K562 (cell line): ENCODE data around the gene ARF1. TPM values are rescaled to one million over a fixed set of nuclear protein-coding genes. Genes with fewer than 3 reads are reported as not detected.
A peak's percentile ranks its signal among the peaks of the same experiment; 100 is the strongest.

Experiments used
- ATAC-seq: fragments of 200-7000 bp; cut with Tn5 transposase; 3 replicates; pipeline ENCODE4 v1.9.1; 2020; ENCODE audit warnings: moderate library complexity
- BruUV-seq: library from RNA; stranded (reverse); fragments of 400-500 nt; replicated peaks from 2 replicates; lab custom pipeline; 2021; lab: Mats Ljungman, UMichigan
- CTCF ChIA-PET: fragments of 300-600 bp; formaldehyde crosslinking; extraction: SDS; loops from one replicate; lab custom pipeline; 2021; ENCODE audit warnings: low intra/inter-chr PET ratio; lab: Yijun Ruan, JAX
- POLR2A ChIA-PET: fragments of 300-600, 350-650 bp; sonication (Branson Sonifier 250); formaldehyde crosslinking; extraction: SDS; loops from one replicate; lab custom pipeline; 2021; ENCODE audit warnings: antibody characterized with exemption, inconsistent platforms; lab: Yijun Ruan, JAX
- DNase-seq, 4 experiments: peaks; one replicate each; pipeline versions ENCODE4 v3.0.0 to v3.0.0-alpha.2; 2011 to 2018; ENCODE audit warnings: low spot score in 3 of 4, mixed read lengths in 3 of 4; ENCODE audit errors: extremely low read depth in 1 of 4
- FAIRE-seq: peaks from 2 replicates; lab custom pipeline; 2011; peaks lifted over from hg19 to GRCh38; lab: Jason Lieb, UNC
- H2AFZ ChIP-seq: 2 replicates; pipeline ENCODE4 v1.6.0; 2011; ENCODE audit warnings: low read depth, low read length, control low read depth, inconsistent platforms
- H3K27ac ChIP-seq: fragments of 200-600 bp; 3 replicates; pipeline ENCODE4 v1.8.0; 2011; ENCODE audit warnings: low read depth, mild to moderate bottlenecking, control low read depth, inconsistent platforms, low read length, moderate library complexity, mixed read lengths; ENCODE audit errors: extremely low read depth
- H3K27me3 ChIP-seq, 2 experiments: fragments of 300-600 bp in 1 of 2; 2 replicates in 1 of 2; 3 replicates in 1 of 2; pipeline versions ENCODE4 v1.6.0 to v1.8.0; 2011; ENCODE audit warnings: inconsistent platforms in 2 of 2, low read length in 2 of 2, mild to moderate bottlenecking in 1 of 2, mixed read lengths in 1 of 2, moderate library complexity in 1 of 2; ENCODE audit not compliant: control insufficient read depth in 2 of 2, insufficient read depth in 2 of 2
- H3K36me3 ChIP-seq: fragments of 300-600 bp; 3 replicates; pipeline ENCODE4 v1.8.0; 2011; ENCODE audit warnings: mild to moderate bottlenecking, low read length, inconsistent platforms; ENCODE audit not compliant: control insufficient read depth, insufficient read depth
- H3K4me1 ChIP-seq, 2 experiments: fragments of 200-600 bp in 1 of 2; replicated peaks in 1 of 2; 2 replicates in 1 of 2; 3 replicates in 1 of 2; pipeline versions ENCODE4 v1.5.1 to v1.8.0; 2011; ENCODE audit warnings: inconsistent platforms in 2 of 2, low read length in 2 of 2, mild to moderate bottlenecking in 1 of 2, mixed read lengths in 1 of 2, moderate library complexity in 1 of 2; ENCODE audit not compliant: control insufficient read depth in 2 of 2, insufficient read depth in 2 of 2
- H3K4me2 ChIP-seq: 2 replicates; pipeline ENCODE4 v1.6.1; 2011; ENCODE audit warnings: low read length, control low read depth, inconsistent platforms, mixed read lengths; ENCODE audit not compliant: insufficient read depth
- H3K4me3 ChIP-seq: fragments of 200-600 bp; sonication (generic), shearing (Covaris generic); 2 replicates; pipeline ENCODE4 v1.5.1; 2016; ENCODE audit warnings: control low read depth, inconsistent platforms
- H3K79me2 ChIP-seq: fragments of 200-600 bp; 3 replicates; pipeline ENCODE4 v1.8.0; 2011; ENCODE audit warnings: low read length, inconsistent platforms; ENCODE audit not compliant: control insufficient read depth, insufficient read depth
- H3K9ac ChIP-seq, 2 experiments: 2 replicates each; pipeline versions ENCODE4 v1.6.0 to v1.6.1; 2011; ENCODE audit warnings: low read depth in 2 of 2, low read length in 2 of 2, control low read depth in 1 of 2, inconsistent platforms in 1 of 2, mild to moderate bottlenecking in 1 of 2, mixed read lengths in 1 of 2; ENCODE audit not compliant: insufficient read depth in 1 of 2
- H3K9me1 ChIP-seq: one replicate; pipeline ENCODE4 v1.6.0; 2011; ENCODE audit warnings: inconsistent platforms, mild to moderate bottlenecking, low read length, moderate library complexity; ENCODE audit not compliant: control insufficient read depth, insufficient read depth
- H3K9me3 ChIP-seq: replicated peaks from 2 replicates; pipeline ENCODE4 v1.5.1; 2011; ENCODE audit warnings: low read depth, low read length, inconsistent platforms; ENCODE audit not compliant: control insufficient read depth, insufficient read depth
- H4K20me1 ChIP-seq: replicated peaks from 2 replicates; pipeline ENCODE4 v1.6.1; 2011; ENCODE audit warnings: low read length, inconsistent platforms, mixed read lengths; ENCODE audit not compliant: control insufficient read depth, insufficient read depth
- ELK1 ChIP-seq: sonication (generic); formaldehyde crosslinking; IDR thresholded peaks from 2 replicates; pipeline ENCODE4 v1.8.1; 2022; ENCODE audit warnings: missing genetic modification reagents
- NRF1 ChIP-seq, 2 experiments: fragments of 450-650 bp; IDR thresholded peaks in 1 of 2; conservative IDR thresholded peaks in 1 of 2; 2 replicates each; pipeline ENCODE4 v1.6.1; 2014; ENCODE audit warnings: mild to moderate bottlenecking in 2 of 2
- PRDM10 ChIP-seq: fragments of 450-650 bp; IDR thresholded peaks from 2 replicates; pipeline ENCODE4 v1.6.1; 2018; ENCODE audit not compliant: partially characterized antibody
- STAT5A ChIP-seq: IDR thresholded peaks from 2 replicates; pipeline ENCODE4 v1.6.1; 2012; ENCODE audit warnings: low read length, inconsistent platforms, borderline replicate concordance
- ZNF140 ChIP-seq: fragments of 250-450 bp; sonication (Bioruptor Pico); IDR thresholded peaks from 2 replicates; pipeline ENCODE4 v1.8.0; 2021; ENCODE audit warnings: moderate library complexity, mild to moderate bottlenecking, inconsistent platforms
- ZNF511 ChIP-seq: sonication (generic); formaldehyde crosslinking; IDR thresholded peaks from 2 replicates; pipeline ENCODE4 v1.8.0; 2022; ENCODE audit warnings: mild to moderate bottlenecking, missing genetic modification reagents
- WGBS: fragments of 100-300 bp; shearing (Covaris generic); methylation state at CpG from one replicate; pipeline ENCODE4 v1.1.6; 2016; ENCODE audit warnings: low coverage, mixed read lengths; ENCODE audit not compliant: insufficient coverage; ENCODE audit errors: missing lambda C conversion rate; 5-methylcytosine and 5-hydroxymethylcytosine counted together
- in situ Hi-C: fragments of 300-500 bp; cut with MboI; formaldehyde crosslinking; loops from 4 replicates; pipeline ENCODE4 v1.15.0; 2018; ENCODE audit warnings: inconsistent platforms, mixed read lengths
- intact Hi-C: fragments of 100-400 bp; cut with micrococcal nuclease; formaldehyde crosslinking; loops from 2 replicates; pipeline ENCODE4 v1.14.2; 2022
- polyA plus RNA-seq, 8 experiments: library from polyadenylated mRNA; depleted of rRNA in 4 of 8; stranded (reverse) in 5 of 8; unstranded in 3 of 8; fragments of >200 nt; fragmentation: Nextera tagmentation in 2 of 8; fragmentation: Illumina TruSeq in 1 of 8; extraction: Ambion mirVana in 2 of 8; extraction: Trizol in 1 of 8; gene quantifications; 2 replicates each; pipeline versions ENCODE4 v1.2.1 to v1.2.3, GENCODE V29; 2011 to 2014; ENCODE audit warnings: inconsistent platforms in 1 of 8, missing spikeins in 1 of 8
- total RNA-seq, 7 experiments: library from RNA; depleted of rRNA in 6 of 7; stranded (reverse); fragments of >200 nt in 6 of 7; fragmentation: Illumina TruSeq in 2 of 7; extraction: Trizol in 2 of 7; gene quantifications; 2 replicates each; pipeline versions ENCODE4 v1.2.1 to v1.2.3, GENCODE V29; 2011 to 2021; ENCODE audit warnings: low replicate concordance in 1 of 7

The ARF1 gene
- total and polyA plus RNA-seq, 9 of the 15 experiments (the other 6 are each of a cell fraction or from before 2014, with no cell fraction given) = 69.8 to 593 (median 325) TPM

GRCh38 chr1:228044961-228045360 is 37.5 kb upstream of the ARF1 start:
- no peaks in the 10 kb centered on the region for H3K79me2 ChIP-seq
- no TSS peak for BruUV-seq
- ATAC-seq = no peak
- no peaks in the 10 kb centered on the region for H3K9me3 ChIP-seq
- H3K27ac ChIP-seq = no peak overlapping the region
- H3K9me1 ChIP-seq = peaks cover 4% of the 10 kb centered on the region
- H3K4me2 ChIP-seq = no peak overlapping the region
- no peak overlapping the region for H3K4me3 ChIP-seq
- FAIRE-seq = no peak
- WGBS = 0% methylated on average over 3 of the region's 3 CpGs
- ChIA-PET POLR2A (interaction anchor here (0.6 to 1.8 kb wide), 5 partner anchors 10 to 37 kb away, joined by 3 to 4 read pairs (median 3); partner anchors contain the start of gene ARF1), CTCF (no interaction called here)
- H3K36me3 ChIP-seq = no peaks in the 10 kb centered on the region
- intact Hi-C loops (no loop called here), in situ Hi-C loops (no loop called here)
- H4K20me1 ChIP-seq = 0 out of 2 replicates have a peak, but pooled peaks cover 7% of the 10 kb centered on the region
- DNase-seq = no peak
- H2AFZ ChIP-seq = no peak overlapping the region
- H3K9ac ChIP-seq = peak overlapping the region in 1 of 2 experiments; percentile 28; a peak in 1 of 4 replicates
- 0 out of 5 replicates have a peak, but pooled peaks cover 0 to 3% of the 10 kb centered on the region in 2 experiments for H3K4me1 ChIP-seq
- peaks cover 33 to 65% of the 10 kb centered on the region in 2 experiments for H3K27me3 ChIP-seq
- TF ChIP-seq ZNF140 (CRISPR knock-in tag) = no peak
- TF ChIP-seq PRDM10 = no peak
- TF ChIP-seq NRF1 (conservative IDR thresholded peaks at IDR 0.05 in 1 of 2, IDR thresholded peaks at IDR 0.05 in 1 of 2) = no peak
- TF ChIP-seq ELK1 (CRISPR knock-in tag) = no peak
- TF ChIP-seq ZNF511 (CRISPR knock-in tag) = no peak
- no peak for TF ChIP-seq STAT5A
